SIG-M5 treated with dmso at 0.1 percent for 504 hours (cell line): Measurements from ENCODE around the gene EDEM1.

Experiments
- DNase-seq: peaks from one replicate; lab custom pipeline; 2025; ENCODE audit not compliant: unreplicated experiment; lab: John Stamatoyannopoulos, UW

Gene EDEM1

DNA sequence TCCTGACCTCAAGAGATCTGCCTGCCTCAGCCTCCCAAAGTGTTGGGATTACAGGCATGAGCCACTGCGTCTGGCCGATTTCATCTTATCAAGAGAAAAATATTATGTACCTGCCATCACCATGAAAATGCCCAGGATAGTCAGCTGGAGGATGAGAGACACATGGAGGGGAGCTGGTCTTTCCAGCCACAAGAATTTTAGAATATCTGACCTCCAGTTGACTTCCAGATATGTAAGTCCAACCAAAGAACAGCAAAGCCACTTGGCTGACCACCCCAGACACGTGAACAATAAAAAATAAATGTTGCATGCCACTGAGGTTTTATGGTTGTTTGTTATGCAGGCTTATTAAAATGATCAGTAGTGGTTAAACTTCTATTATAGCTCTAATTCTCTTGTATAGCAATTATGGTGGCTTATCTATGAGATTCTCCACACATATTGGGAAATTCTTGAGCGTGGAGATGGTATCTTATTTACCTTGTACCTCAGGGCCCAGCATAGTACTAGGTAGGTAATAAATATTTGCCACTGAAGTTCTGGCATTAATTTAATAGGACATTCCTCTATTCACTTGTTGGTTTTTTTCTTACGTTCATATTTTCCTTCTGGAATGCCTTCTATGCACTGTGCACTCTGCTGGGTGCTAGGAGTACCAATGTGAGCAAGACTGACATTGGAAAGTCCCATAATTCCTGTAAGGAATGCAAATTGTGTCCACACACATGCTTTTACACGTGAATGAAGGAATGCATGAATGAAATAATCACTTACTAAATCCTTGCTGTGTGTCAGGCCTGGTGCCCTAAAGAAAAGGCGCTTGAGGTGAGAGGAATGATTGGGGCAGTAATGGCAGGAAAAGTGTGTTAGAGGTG, 77.6 kb downstream of the EDEM1 start:
- DNase-seq: no peak

GRCh38 chr3:5267252-5267651, 79.7 kb downstream of the EDEM1 start:
- DNase-seq: no peak

DNA sequence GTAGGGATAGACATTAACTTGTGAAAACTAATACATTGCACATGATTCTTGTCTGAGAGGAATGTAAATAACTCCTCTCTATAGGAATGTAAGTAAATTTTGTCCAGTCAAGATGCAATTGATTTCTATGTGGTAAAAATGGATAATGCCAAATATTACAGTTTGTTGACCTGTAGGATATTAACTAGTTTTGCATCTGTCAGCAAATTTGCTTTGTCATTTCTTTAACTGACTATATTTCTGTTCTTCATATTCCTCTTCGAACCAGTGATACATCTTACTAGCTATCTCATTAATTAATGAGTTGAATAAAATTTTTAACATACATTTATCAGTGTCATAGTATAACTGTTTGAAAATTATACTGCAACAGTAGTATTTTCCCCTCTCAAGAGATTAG, 80.4 kb downstream of the EDEM1 start:
- DNase-seq: no peak
